HG02571 (cell line): ENCODE results near the gene TAF1B.

Experiments used
- ATAC-seq: cut with Tn5 transposase; IDR thresholded peaks from one replicate; pipeline ENCODE4 v1.9.1; 2021; ENCODE audit warnings: mild to moderate bottlenecking, moderate library complexity; ENCODE audit not compliant: unreplicated experiment

Gene TAF1B

GRCh38 chr2:9807555-9808305 is 35.5 kb upstream of the TAF1B start:
- ATAC-seq, result no peak

DNA sequence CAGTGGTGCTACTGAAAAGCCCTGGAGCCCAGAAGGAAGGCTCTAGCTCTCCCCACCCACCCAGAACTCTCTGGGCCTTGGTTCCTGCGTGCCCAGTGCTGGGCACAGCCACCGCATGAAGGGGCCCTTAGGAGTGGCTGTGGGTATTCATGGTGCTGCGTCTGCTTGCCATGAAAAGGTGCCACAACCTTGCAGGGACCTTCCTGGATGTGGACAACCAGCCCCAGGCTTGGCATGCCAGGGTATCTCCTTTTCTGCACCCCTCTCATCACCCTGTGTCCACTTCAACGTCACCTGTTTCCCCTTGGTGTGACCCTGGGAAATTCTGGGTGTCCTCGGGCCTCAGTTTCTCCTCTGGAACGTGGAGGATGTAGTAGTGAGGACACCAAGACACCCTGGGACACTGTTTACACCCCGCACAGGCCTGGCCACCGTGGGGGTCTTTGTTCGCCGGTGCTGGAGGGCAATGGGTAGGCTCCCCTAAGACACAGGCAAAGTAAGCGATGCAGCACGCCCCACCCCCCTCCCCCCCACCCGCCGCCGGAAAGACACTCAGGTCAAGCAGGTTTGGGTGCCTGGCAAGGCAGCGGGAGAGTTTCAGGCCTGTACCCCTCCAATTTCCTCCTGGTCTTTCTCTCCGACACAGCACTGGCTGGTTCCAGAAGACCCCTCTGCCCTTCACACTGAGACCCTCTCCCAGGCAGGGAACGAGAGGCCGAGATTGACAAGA is 34.8 kb upstream of the TAF1B start:
- no peak for ATAC-seq

- no peak for ATAC-seq
Measured at GRCh38 chr2:9809064-9809356, 34.3 kb upstream of the TAF1B start.

- no peak for ATAC-seq
Measured at GRCh38 chr2:9809448-9810088, 33.7 kb upstream of the TAF1B start.

GRCh38 chr2:9811216-9811615 is 32.1 kb upstream of the TAF1B start:
- no peak for ATAC-seq

DNA sequence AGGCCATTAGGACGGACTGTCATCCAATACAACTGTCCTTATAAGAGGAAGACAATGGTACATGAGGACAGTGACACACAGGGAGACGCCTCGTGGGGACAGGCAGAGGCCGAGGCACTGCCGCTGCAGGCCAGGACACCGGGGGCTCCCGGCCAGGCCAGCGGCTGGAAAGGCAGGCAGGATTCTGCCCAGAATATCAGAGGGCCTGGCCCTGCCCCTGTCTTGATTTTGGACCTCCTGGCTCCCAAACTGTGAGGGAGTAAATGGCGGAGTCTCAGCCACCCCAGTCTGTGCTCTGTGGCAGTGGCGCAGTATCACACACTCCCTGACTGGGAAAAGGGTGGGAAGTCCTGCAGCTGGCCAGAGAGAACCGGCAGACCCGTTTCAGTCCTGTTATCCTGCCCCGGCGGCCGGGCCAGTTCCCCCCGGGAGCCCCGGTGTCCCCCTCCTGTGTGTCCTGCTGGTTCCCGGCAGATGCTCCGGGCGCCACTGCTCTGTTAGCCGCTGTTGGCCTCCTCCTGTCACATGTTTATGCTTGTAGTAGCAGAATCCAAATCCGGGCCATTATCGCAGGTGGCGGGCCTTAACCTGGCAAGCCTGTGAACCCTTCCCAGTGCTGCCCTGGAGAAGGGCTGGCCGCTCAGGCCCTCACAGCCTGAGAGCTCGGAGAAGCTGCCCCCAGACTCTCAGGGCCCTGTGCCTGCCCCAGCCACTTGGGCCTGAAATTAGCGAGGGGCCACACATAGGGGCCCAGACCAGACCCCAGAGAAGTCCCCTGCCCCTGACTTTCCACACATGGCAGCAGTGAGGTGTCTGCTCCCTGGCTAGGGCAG is 31.4 kb upstream of the TAF1B start:
- ATAC-seq, result no peak

DNA sequence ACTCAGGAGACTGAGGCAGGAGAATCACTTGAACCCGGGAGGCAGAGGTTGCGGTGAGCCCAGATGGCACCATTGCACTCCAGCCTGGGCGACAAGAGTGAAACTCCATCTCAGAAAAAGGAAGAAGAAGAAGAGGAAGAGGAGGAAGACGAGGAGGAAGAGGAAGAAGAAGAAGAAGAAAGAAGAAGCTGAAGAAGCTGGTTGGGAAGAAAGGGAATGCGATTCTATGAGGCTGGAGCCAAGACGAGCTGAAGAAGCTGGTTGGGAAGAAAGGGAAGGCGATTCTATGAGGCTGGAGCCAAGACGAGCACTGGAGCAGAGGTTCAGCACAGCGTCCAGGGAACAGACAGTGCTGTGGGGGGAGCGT is 30.3 kb upstream of the TAF1B start:
- no peak for ATAC-seq

DNA sequence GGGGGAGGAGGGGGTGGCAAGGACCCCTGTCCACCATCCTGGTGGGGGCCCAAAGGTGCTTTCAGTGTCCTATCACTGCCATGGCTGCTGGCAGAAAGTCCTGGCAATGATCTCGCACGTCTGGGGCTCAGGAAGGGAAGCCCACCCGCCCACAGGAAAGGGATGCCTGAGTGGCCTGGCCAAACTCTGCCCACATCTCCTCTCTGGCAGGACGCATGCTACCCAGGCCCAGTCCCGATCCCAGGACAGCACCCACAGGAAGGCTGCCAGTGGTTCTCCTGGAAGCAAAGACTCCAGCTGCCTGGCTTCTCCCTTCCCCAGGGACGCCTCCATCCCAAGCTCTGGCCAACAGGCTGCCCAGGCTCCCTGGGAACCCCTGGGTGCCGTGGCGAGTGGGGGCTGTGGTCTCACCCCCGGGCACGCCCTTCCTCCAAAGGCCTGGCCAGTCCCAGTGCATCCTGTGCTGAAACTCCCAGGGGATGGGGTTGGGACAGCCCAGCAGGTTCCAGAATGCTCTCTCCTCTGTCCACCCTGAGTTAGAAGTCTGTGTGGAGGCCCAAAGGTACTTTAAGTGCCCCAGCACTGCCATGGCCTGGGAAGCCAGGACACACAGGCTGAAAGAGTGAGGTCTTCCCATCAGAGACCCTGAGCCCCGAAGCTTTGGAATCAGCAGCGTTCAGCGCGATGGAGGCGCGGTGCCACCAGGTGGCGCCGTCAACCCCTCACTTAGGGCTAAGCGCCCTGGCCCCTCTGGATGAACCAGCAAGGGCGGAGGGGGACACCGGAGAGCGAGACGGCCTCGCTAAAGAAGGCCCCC is 29.8 kb upstream of the TAF1B start:
- ATAC-seq, result no peak

- ATAC-seq, result no peak
Measured at GRCh38 chr2:9814129-9814868, 29.0 kb upstream of the TAF1B start.

- no peak for ATAC-seq
Measured at GRCh38 chr2:9815076-9815475, 28.2 kb upstream of the TAF1B start.

DNA sequence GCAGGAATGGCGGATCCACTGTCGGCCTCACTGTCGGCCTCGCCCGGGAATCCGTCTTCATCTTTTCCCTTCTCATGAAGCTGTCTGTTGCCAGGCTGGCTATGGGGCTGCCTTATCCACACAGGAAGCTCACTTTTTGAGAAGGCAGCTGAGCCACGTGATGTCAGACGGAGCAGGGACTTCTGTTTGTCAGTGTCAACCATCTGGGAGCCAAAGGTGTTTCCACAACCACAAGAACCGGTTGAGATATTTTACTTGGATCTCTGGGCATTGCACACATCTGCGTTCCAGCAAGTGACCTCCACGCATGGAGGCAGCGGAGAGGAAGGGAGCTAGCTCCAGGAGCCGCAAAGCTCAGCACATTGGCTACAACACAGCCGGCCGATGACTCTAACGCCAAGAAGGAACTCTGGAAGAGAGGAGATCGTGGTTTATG is 27.4 kb upstream of the TAF1B start:
- no peak for ATAC-seq

- no peak for ATAC-seq
Measured at GRCh38 chr2:9818097-9818496, 25.2 kb upstream of the TAF1B start.

DNA sequence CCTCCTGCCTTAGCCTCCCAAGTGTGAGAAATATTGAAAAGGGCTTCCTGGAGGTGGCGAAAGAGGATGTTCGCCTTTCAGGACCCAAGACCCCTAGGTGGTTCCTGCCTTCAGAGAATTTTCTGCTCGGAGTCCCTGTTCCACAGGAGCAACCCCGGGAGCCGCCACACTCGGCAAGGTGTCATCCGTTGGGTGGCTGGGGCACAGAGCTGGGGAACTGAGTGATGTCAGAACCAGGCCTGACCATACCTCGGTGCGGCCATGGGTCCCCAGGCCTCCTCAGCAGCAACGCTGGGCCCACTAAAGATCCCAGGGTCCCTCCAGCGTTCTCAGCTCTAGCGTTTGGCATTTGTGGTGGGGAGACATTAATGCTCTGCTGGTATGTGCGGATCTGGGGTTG is 23.7 kb upstream of the TAF1B start:
- no peak for ATAC-seq

DNA sequence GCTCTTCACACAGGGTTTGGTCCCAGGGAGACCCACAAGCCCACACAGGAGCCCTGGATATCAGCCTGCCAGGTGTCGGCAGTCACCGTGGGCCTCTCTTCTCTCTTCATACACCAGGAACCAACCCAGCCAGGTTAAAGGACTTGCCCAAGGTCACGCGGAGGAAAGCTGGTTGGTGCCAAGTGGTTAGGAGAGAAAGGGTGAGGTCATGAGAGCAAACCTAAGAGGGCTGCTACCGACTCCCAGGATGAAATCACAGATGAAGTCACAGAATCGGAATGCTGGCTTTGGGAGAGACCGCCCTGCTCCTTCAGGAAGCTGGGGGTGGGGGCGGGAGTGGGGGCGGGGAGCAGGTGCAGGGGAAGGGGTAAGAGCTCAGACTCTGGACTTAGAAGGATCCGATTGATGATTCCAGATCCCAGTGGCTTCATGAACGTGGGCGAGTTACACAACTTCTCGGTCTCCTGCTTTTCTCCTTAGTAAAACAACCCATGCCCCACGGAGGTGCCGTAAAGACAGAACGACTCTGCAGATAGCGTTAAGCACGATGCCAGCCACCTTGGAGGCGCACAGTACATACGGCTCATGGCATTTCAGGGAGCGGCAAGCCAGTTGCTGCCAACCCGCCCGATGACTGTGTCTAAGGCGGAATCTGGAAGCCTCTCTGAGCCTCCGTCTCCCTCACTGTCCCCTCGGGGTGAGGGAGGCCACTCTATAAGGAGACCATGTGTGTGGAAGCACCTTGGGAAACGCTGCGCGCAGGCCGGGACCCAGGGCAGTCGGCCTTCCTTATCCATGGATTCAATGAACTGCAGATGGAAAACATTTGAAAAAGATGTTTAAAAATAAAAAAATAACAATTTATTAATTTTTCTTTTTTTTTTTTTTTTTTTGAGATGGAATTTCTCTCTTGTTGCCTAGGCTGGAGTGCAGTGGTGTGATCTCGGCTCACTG is 23.0 kb upstream of the TAF1B start:
- no peak for ATAC-seq

DNA sequence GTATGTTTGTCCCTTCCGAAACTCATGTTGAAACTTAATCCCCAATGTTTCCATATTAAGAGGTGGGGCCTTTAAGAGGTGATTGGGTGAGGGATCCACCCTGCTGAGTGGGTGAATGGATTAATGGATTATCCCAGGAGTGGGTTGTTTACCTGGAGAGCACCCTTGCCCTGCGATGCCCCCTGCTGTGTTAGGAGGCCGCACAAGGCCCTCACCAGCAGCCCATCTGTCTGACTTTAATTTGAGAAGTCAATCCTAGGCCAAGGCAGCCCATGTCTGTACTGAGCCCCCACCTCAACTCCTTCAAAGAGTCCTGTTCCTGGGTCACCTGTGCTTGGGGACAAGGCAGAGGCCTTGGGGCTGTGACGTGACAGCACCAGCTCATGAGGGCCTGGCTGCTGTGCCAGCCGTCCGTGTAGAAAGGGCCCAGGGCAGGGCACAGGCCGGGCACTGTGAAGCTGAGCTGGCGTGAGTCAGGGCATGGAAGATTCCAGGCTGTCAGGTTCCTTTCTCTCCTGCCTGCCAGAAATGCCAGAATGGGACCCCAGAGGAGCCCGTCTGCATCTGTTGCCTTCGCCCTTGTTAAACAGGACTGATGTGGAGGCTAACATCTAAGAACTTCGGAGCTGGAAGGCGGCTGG is 21.3 kb upstream of the TAF1B start:
- no peak for ATAC-seq

DNA sequence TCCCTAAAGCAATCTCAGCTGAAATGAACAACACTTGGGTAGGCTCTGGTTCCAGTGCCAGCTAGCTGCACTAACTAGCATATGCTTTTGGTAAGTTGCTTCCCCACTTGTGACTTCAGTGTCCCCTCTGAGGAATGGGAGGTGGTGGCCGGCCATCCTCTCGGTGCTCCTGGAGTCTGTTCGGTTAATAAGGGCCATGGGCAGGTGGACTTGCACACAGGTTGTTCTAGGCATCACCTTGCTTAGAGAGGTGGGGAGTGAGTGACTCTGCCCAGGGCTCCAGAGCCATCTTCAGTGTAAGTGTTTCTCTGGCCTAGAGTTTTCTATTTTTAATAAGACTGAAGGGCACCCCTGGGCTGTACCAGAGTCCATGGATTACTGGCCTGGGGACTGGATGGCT is 18.8 kb upstream of the TAF1B start:
- ATAC-seq, result no peak

DNA sequence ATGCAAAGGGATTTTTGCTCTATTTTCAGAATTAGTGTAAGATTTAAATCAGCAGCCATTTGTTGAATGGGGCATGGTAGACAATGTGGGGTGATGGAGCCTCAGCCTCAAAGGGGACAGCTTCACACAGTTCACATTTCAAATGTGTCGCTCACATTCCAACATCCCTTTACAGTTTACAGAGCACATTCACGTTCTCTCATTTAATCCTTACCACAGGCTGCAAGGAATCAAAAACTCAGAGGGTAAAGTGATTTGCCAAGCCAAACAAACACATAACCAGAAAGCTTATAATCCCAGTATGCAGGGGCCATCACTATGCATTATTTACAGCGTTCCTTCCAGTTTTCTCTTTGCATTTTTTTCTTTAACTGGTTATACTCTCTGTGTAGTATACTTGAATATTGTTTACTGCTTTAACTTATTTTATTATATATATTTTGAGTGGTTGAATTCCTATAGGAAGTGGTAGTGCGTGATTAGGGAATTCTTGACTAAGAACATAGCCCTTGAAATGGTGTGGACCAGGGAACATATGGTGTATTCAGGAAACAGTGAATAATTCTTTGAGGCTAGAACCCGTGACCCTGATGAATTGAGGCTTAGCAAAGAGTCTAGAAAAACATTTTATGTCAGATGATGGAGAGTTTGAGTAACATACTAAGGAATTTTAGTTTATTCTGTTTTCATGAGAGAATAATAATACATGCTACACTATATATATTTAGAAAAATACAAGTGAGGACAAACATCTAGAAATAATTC is 18.1 kb upstream of the TAF1B start:
- no peak for ATAC-seq

DNA sequence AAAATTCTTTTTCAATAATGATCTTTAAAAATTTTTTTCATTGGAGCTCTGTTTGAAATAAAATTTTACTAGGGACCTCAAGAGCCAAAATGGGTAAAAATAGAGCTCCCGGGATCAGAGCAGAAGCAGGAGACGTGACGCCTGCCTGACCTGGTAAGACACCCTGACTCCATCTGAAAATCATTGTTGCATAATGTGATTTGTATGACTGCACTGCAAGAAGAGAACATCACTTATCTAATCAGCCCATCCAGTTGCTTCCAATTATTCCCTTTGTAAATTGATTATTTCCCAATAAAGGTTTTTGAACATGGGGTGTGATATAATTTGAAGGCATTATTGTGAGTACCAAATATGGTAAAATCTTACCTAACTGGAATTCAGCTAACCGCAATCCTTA is 17.1 kb upstream of the TAF1B start:
- no peak for ATAC-seq
